Thyroid gland (tissue), 4 donors: Measurements from ENCODE around the gene GTF2IRD2.
"Not testable (repeated sequence)": the region's sequence is repeated elsewhere in the genome, so short reads cannot be mapped to it uniquely, and the experiment has no call there.

Source experiments
- POLR2A ChIP-seq, 2 donors: fragments of 450-650 bp; IDR thresholded peaks; one replicate each; pipeline ENCODE4 v1.6.1; 2017; ENCODE audit warnings: antibody characterized with exemption in 2 of 2, mild to moderate bottlenecking in 2 of 2, moderate library complexity in 1 of 2
- TF ChIP-seq, protein P1 (sequence below), 6 experiments: fragments of 200-600 bp in 3 of 6; fragments of 450-650 bp in 3 of 6; sonication (generic) in 3 of 6; IDR thresholded peaks; one replicate each; pipeline ENCODE4 v1.5.1; 2016 to 2019; ENCODE audit warnings: antibody characterized with exemption in 6 of 6, mild to moderate bottlenecking in 2 of 6, inconsistent platforms in 1 of 6, moderate library complexity in 1 of 6

DNA sequence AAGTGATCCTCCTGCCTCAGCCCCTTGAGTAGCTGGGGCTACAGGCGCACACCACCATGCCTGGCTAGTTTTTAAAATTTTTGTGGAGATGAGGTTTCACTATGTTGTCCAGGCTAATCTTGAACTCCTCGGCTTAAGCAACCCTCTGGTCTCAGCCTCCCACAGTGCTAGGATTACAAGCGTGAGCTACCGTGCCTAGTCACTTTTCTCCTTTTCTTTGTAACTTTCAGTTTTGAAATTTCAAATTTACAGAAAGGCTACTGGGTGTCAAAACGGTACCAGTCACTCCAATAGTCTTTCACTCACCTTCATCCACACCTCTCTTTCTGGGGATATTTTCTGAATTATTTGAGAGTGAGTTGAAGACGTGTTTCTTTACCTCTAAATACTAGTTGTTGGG lies 76.3 kb downstream of the GTF2IRD2 start:
- TF ChIP-seq, protein P1, sequence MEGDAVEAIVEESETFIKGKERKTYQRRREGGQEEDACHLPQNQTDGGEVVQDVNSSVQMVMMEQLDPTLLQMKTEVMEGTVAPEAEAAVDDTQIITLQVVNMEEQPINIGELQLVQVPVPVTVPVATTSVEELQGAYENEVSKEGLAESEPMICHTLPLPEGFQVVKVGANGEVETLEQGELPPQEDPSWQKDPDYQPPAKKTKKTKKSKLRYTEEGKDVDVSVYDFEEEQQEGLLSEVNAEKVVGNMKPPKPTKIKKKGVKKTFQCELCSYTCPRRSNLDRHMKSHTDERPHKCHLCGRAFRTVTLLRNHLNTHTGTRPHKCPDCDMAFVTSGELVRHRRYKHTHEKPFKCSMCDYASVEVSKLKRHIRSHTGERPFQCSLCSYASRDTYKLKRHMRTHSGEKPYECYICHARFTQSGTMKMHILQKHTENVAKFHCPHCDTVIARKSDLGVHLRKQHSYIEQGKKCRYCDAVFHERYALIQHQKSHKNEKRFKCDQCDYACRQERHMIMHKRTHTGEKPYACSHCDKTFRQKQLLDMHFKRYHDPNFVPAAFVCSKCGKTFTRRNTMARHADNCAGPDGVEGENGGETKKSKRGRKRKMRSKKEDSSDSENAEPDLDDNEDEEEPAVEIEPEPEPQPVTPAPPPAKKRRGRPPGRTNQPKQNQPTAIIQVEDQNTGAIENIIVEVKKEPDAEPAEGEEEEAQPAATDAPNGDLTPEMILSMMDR (IDR thresholded peaks at IDR 0.05) = not testable (repeated sequence)
- not testable (repeated sequence) for TF ChIP-seq POLR2A (IDR thresholded peaks at IDR 0.05)
